Measurements from ENCODE around the gene STMND1. TPM values are rescaled to one million over a fixed set of nuclear protein-coding genes. Genes with fewer than 3 reads are reported as not detected.
A peak's percentile ranks its signal among the peaks of the same experiment; 100 is the strongest.

The STMND1 gene
- total RNA-seq, 1 experiment from 2014 or later = not detected

- Histone ChIP-seq H3T11ph (ENCODE audit: low read length) (no peak overlapping the region), H3K4me2 (ENCODE audit: insufficient read depth, insufficient read length, low read length) (no peak overlapping the region), H3K79me1 (ENCODE audit: insufficient read depth, low read depth, low read length, poor library complexity, severe bottlenecking) (no peaks in the 10 kb centered on the region), H4K8ac (replicated peaks; ENCODE audit: insufficient read length, low read depth, low read length) (no peak overlapping the region), H3K14ac (ENCODE audit: insufficient read depth, low read length) (no peak overlapping the region), H2BK20ac (ENCODE audit: low read depth, low read length, poor library complexity, severe bottlenecking) (no peak overlapping the region), H3K27ac (ENCODE audit: insufficient read length, low read depth, low read length) (no peak overlapping the region), H2AFZ (ENCODE audit: low read length) (no peak overlapping the region), H3K23me2 (ENCODE audit: insufficient read length, low read depth, low read length, poor library complexity, severe bottlenecking) (no peaks in the 10 kb centered on the region), H2AK5ac (ENCODE audit: insufficient read length, low read length) (no peak overlapping the region), H3K18ac (ENCODE audit: insufficient read length, low read depth, low read length) (no peak overlapping the region), H3K4ac (ENCODE audit: low read depth, low read length) (no peak overlapping the region), H3K79me2 (ENCODE audit: insufficient read depth, low read length) (no peaks in the 10 kb centered on the region), H2BK12ac (ENCODE audit: insufficient read length, low read depth, low read length) (no peak overlapping the region), H2BK5ac (ENCODE audit: insufficient read length, low read length) (no peak overlapping the region), H4K20me1 (ENCODE audit: control insufficient read depth, insufficient read depth, insufficient read length) (no peaks in the 10 kb centered on the region), H3K23ac (ENCODE audit: insufficient read length, low read depth, low read length) (no peak overlapping the region), H4K91ac (ENCODE audit: insufficient read length, low read depth, low read length) (no peak overlapping the region), H2BK120ac (ENCODE audit: low read depth, low read length, poor library complexity, severe bottlenecking) (no peak overlapping the region), H3K9me3 (ENCODE audit: control insufficient read depth, low read depth, low read length) (no peaks in the 10 kb centered on the region), H3K9ac (ENCODE audit: extremely low read depth, insufficient read length, low read length) (no peak overlapping the region), H3K27me3 (ENCODE audit: insufficient read depth, low read length) (no peaks in the 10 kb centered on the region), H3K4me1 (ENCODE audit: insufficient read depth, low read length) (no peaks in the 10 kb centered on the region), H4K5ac (ENCODE audit: insufficient read length, low read depth, low read length) (no peak overlapping the region), H3K56ac (ENCODE audit: insufficient read length, low read depth, low read length) (no peak overlapping the region), H2BK15ac (ENCODE audit: low read depth, low read length) (no peak overlapping the region)
- no peaks in the 10 kb centered on the region for H3K9me3 Mint-ChIP-seq
- no peak for TF ChIP-seq CTCF (conservative IDR thresholded peaks at IDR 0.05)
- H3K27me3 Mint-ChIP-seq (ENCODE audit: low read depth) = no peaks in the 10 kb centered on the region
- DNase-seq = no peak
- H3K4me3 Mint-ChIP-seq = no peak overlapping the region
- H3K27ac Mint-ChIP-seq = 0 out of 7 replicates have a peak overlapping the region, but pooled peaks of 1 of the 3 experiments have one; percentile 1
- no peaks in the 10 kb centered on the region for H3K36me3 Mint-ChIP-seq (ENCODE audit: insufficient read depth in 1 of 3, low read depth in 3 of 3)
- H3K4me1 Mint-ChIP-seq = no peaks in the 10 kb centered on the region
- no CpG with 5 or more reads among the region's 2 CpGs for WGBS (ENCODE audit: extremely low coverage, insufficient read length, low lambda C conversion rate)
Observed at GRCh38 chr6:17116117-17116440, 14.2 kb downstream of the STMND1 start.
